Stimulated activated CD4-positive, alpha-beta T cell treated with anti-CD3 and anti-CD28 coated beads, Interleukin-1b, Interleukin-23, amount 100 ng/mL, for 48 hours (primary cell): ENCODE data around the gene ADSS2.

Experiments used
- DNase-seq: peaks from one replicate; pipeline ENCODE4 v3.0.0-alpha.2; 2020

Gene ADSS2

GRCh38 chr1:244362476-244362875, 89.2 kb downstream of the ADSS2 start:
- DNase-seq, result no peak

DNA sequence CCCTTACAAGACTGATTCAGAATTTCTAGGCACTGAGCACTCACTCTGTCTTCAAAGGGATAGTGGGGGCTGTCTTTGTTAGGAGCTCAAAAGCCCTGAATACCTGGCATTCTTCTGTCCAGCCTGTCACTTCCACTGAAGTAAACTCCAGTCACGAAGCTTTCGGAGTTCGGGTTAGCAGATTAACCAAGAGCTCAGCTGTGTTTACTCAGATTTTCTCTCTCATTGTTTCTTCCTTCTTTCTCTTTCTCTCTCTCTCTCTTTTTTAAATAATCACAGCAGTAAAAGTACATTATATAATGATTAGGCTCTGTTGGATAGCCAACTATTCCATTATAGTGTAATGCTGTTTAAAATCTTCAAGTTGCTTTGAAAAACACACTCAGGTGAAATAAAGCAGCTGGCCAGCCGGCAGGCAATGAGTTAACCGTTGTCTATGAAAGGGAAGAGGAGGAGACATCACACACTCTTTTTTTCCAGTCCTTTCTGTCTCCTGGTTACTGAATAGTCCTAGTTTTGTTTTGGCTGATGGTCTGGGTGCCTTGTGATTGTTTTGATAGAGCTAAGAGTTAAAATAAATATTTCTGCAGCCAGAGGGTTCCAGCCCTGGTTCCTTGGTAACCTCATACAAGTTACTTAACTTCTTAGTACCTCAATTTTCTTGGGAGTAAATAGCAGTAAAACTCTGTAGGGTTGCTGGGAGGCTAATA, 89.8 kb downstream of the ADSS2 start:
- no peak for DNase-seq
